ENCODE results near the gene TSBP1. TPM values are rescaled to one million over a fixed set of nuclear protein-coding genes. Genes with fewer than 3 reads are reported as not detected.

TSBP1 gene
- total RNA-seq, 2 experiments from 2014 or later: not detected

DNA sequence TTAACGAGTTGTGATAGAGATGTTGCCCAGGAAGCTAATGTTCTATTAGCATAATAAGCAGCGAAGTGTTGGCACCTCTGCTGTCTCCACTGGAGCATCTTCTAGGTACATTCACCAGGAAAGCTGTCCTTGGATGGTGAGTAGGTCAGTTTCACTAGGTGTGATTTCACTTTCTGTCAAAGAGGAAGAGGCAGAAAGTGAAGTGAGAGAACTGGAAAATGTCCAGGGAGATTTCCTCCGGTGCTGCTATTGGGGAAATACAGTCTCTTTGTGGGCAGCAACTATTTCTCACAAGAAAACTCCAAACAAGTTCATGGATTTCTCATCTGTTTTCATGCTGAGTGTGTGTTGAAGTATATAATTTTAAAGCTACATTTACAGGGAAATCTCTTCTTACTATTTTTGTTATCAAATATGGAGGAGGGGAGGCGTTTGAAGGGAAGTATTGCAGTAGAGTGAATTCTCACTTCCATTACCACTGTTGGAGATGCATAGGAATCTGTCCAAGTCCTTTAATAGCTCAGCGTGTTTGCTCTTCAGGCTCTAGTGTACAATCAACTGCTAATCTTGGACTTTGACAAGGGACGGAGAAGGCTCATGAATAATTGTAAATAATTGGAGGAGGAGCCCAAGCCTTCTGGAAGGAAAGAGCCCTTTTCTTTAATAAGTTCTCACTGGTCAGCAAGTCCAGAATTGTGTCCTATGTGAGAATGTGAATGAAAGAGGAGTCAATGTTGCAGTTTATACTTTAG lies 16.1 kb upstream of the TSBP1 start:
- DNase-seq (ENCODE audit: low spot score): no peak
- H2AFZ ChIP-seq (ENCODE audit: low read length): 0 out of 2 replicates have a peak overlapping the region, but pooled peaks have one; percentile 4
- intact Hi-C loops (cut with micrococcal nuclease; ENCODE audit: unreplicated experiment): no loop called here
- H3K9me3 ChIP-seq (ENCODE audit: low read length): no peaks in the 10 kb centered on the region
- H3K4me1 ChIP-seq (ENCODE audit: insufficient read depth, low read length, poor library complexity, severe bottlenecking): peaks cover 11% of the 10 kb centered on the region
- no peak overlapping the region for H3K27ac ChIP-seq (ENCODE audit: low read depth, low read length, poor library complexity, severe bottlenecking)
- POLR2A ChIA-PET: interaction anchor here (0.7 kb wide), 1 partner anchor 12 kb away, joined by 3 read pairs; no protein-coding TSS in a partner anchor
- H3K4me3 ChIP-seq (ENCODE audit: low read depth, low read length, poor library complexity, severe bottlenecking): no peak overlapping the region
- no peaks in the 10 kb centered on the region for H3K36me3 ChIP-seq (ENCODE audit: insufficient read depth, low read length)
- no peaks in the 10 kb centered on the region for H3K79me2 ChIP-seq (ENCODE audit: insufficient read depth, low read depth, low read length)
- BruUV-seq (replicated peaks): no TSS peak
- TF ChIP-seq, protein P1, sequence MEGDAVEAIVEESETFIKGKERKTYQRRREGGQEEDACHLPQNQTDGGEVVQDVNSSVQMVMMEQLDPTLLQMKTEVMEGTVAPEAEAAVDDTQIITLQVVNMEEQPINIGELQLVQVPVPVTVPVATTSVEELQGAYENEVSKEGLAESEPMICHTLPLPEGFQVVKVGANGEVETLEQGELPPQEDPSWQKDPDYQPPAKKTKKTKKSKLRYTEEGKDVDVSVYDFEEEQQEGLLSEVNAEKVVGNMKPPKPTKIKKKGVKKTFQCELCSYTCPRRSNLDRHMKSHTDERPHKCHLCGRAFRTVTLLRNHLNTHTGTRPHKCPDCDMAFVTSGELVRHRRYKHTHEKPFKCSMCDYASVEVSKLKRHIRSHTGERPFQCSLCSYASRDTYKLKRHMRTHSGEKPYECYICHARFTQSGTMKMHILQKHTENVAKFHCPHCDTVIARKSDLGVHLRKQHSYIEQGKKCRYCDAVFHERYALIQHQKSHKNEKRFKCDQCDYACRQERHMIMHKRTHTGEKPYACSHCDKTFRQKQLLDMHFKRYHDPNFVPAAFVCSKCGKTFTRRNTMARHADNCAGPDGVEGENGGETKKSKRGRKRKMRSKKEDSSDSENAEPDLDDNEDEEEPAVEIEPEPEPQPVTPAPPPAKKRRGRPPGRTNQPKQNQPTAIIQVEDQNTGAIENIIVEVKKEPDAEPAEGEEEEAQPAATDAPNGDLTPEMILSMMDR (conservative IDR thresholded peaks at IDR 0.05; ENCODE audit: low read length): no peak
- no peak for TF ChIP-seq EZH2phosphoT487 (IDR thresholded peaks at IDR 0.05; ENCODE audit: borderline replicate concordance, low read depth, low read length)
- no peaks in the 10 kb centered on the region for H3K9me2 ChIP-seq (ENCODE audit: insufficient read depth, low read length)
- CTCF ChIA-PET (ENCODE audit: unreplicated experiment): no interaction called here
- no peak overlapping the region for H3K4me2 ChIP-seq (ENCODE audit: low read length)
- H4K20me1 ChIP-seq (ENCODE audit: insufficient read depth, low read length): no peaks in the 10 kb centered on the region

DNA sequence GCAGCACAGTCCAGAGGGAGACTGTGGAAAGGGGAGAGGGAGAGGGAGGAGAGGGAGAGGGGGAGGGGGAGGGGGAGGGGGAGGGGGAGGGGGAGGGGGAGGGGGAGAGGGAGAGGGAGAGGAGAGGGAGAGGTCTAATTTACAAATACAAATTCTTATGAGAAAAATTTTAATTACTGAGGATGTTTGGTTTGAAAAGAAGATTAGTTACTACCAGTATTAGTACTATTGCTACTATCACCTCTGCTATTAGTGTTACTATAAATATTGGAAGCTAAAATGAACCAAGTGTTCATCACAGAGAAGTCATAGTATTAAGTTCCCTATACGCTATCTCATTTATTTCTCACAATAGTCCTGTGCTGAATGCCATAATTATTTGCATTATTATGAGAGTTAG lies 14.3 kb upstream of the TSBP1 start:
- Histone ChIP-seq H3K4me1 (ENCODE audit: insufficient read depth, low read length, poor library complexity, severe bottlenecking) (peaks cover 15% of the 10 kb centered on the region), H4K20me1 (ENCODE audit: insufficient read depth, low read length) (no peaks in the 10 kb centered on the region), H2AFZ (ENCODE audit: low read length) (no peak overlapping the region), H3K4me3 (ENCODE audit: low read depth, low read length, poor library complexity, severe bottlenecking) (no peak overlapping the region), H3K79me2 (ENCODE audit: insufficient read depth, low read depth, low read length) (no peaks in the 10 kb centered on the region), H3K36me3 (ENCODE audit: insufficient read depth, low read length) (no peaks in the 10 kb centered on the region), H3K9me3 (ENCODE audit: low read length) (no peaks in the 10 kb centered on the region), H3K27ac (ENCODE audit: low read depth, low read length, poor library complexity, severe bottlenecking) (no peak overlapping the region), H3K4me2 (ENCODE audit: low read length) (no peak overlapping the region), H3K9me2 (ENCODE audit: insufficient read depth, low read length) (no peaks in the 10 kb centered on the region)
- no peak for TF ChIP-seq EZH2phosphoT487 (IDR thresholded peaks at IDR 0.05; ENCODE audit: borderline replicate concordance, low read depth, low read length)
- CTCF ChIA-PET (ENCODE audit: unreplicated experiment): no interaction called here
- no TSS peak for BruUV-seq (replicated peaks)
- no peak for DNase-seq (ENCODE audit: low spot score)
- intact Hi-C loops (cut with micrococcal nuclease; ENCODE audit: unreplicated experiment): no loop called here
- POLR2A ChIA-PET: no interaction called here

DNA sequence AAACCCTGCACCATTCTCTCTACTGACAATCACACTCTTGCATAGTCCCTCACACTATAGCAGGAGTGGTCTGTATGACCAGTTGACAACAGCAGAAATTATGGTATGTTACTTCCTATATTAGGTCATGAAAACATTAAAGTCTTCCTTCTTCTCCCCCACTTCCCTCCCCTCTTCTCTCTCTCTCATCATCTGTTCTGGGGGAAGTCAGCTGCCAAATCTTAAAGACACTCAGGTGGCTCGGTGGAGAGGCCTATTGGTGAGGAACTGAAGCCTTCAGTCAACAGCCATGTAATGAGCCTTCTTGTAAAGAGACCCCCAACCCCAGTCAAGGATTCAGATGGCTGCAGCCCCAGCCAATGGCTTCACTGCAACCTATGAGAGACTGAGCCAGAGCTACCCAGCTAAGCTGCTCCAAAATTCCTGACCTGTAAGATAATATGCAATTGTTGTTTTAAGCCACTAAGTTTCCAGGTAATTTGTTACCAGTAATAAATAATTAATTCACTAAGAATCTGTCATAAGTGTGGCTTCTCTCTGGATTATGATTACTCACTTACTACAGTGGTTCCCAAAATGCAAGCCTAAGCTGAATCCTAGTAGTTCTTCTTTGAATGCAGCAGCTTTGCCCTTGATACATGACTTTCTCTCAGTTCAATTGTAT lies 11.2 kb upstream of the TSBP1 start:
- peaks cover 10% of the 10 kb centered on the region for H3K4me1 ChIP-seq (ENCODE audit: insufficient read depth, low read length, poor library complexity, severe bottlenecking)
- peak; percentile 49 for DNase-seq (ENCODE audit: low spot score)
- no peaks in the 10 kb centered on the region for H4K20me1 ChIP-seq (ENCODE audit: insufficient read depth, low read length)
- no TSS peak for BruUV-seq (replicated peaks)
- no peaks in the 10 kb centered on the region for H3K9me2 ChIP-seq (ENCODE audit: insufficient read depth, low read length)
- H2AFZ ChIP-seq (ENCODE audit: low read length): peak overlapping the region; percentile 79; the same call in 1 of the 2 replicates
- ChIA-PET CTCF (ENCODE audit: unreplicated experiment) (no interaction called here), POLR2A (interaction anchor here (0.6 kb wide), 1 partner anchor 19 kb away, joined by 3 read pairs; no protein-coding TSS in a partner anchor)
- no peak overlapping the region for H3K4me2 ChIP-seq (ENCODE audit: low read length)
- intact Hi-C loops (cut with micrococcal nuclease; ENCODE audit: unreplicated experiment): no loop called here
- no peak overlapping the region for H3K4me3 ChIP-seq (ENCODE audit: low read depth, low read length, poor library complexity, severe bottlenecking)
- H3K79me2 ChIP-seq (ENCODE audit: insufficient read depth, low read depth, low read length): no peaks in the 10 kb centered on the region
- H3K27ac ChIP-seq (ENCODE audit: low read depth, low read length, poor library complexity, severe bottlenecking): no peak overlapping the region
- no peaks in the 10 kb centered on the region for H3K9me3 ChIP-seq (ENCODE audit: low read length)
- H3K36me3 ChIP-seq (ENCODE audit: insufficient read depth, low read length): no peaks in the 10 kb centered on the region
- TF ChIP-seq EZH2phosphoT487 (IDR thresholded peaks at IDR 0.05; ENCODE audit: borderline replicate concordance, low read depth, low read length): no peak
- TF ChIP-seq, protein P1 (conservative IDR thresholded peaks at IDR 0.05; ENCODE audit: low read length): no peak
